Measurements from ENCODE around the gene TMEM18.

Gene TMEM18

DNA sequence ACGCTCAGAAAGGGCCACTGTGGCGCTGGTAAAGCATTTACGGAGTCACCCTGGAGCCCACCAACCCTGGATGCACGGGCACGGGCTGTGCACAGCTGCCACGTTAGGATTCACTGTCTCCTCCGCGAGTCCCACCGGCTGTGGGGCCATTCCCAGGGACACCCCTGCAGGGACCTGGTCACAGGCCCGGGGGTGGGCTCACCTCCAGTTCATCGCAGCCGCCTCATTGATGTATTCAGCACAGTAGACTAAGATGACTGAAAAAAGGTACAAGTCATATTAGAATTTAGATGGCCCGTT, 4.7 kb downstream of the TMEM18 start:
- DNase-seq, result no peak
- no peak for TF ChIP-seq GATA1 (IDR thresholded peaks at IDR 0.05; ENCODE audit: low read depth, low read length)
- no peak for TF ChIP-seq POLR2A (IDR thresholded peaks at IDR 0.05; ENCODE audit: low read length)

DNA sequence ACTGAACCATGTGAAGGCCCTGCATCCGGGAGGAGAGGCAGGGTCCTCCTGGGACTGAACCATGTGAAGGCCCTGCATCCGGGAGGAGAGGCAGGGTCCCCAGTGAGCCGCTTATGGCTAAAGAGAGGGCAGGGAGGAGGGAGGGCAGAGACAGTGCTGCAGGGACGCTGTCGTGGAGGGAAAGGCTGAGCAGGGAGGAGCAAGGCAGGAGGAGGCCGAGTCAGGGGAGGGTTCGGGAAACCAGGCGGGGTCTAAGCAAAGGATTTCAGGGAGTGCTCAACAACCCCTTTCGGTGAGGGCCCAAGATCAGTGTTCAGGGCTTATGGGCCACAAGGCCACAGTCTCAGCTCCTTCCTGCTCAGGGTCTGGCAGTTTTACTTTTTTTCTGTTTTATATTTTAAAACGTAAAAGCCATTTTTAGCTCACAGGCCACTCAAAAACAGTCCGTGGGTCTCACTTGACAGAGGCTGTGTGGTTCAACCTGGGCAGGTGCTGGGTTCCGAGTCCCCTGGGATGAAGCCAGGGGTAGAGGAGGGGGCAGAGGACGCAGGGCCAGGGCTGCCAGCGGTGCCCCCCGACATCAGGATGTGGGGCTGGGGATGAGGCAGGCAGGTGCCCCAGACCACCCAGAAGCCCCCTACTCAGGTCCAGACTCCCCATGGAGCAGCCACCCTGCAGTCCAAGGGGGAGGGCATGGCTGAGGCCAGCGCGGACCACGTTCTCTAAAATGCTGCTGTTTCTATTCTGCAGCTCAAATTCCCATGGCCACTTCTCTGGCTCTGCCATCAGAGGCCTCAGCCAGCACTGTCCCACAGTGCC, 5.2 kb downstream of the TMEM18 start:
- no peak for DNase-seq
- TF ChIP-seq POLR2A (IDR thresholded peaks at IDR 0.05; ENCODE audit: low read length) (no peak), GATA1 (IDR thresholded peaks at IDR 0.05; ENCODE audit: low read depth, low read length) (no peak)

DNA sequence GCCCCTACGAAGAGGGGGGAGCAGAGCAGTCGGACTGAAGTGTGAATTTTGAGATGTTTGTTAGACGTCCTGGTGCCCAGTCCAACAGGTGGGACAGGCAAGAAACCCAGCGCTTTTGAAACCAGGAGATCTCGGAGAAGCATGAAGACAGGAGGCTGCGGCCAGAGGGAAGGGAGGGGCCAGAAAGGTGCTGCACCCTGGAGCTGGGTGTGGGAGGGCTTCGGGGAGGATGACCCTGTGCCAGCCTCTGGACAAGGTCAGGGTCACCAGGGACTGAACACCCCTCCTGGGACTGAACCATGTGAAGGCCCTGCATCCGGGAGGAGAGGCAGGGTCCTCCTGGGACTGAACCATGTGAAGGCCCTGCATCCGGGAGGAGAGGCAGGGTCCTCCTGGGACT, 6.1 kb downstream of the TMEM18 start:
- DNase-seq, result no peak
- no peak for TF ChIP-seq GATA1 (IDR thresholded peaks at IDR 0.05; ENCODE audit: low read depth, low read length)
- TF ChIP-seq POLR2A (IDR thresholded peaks at IDR 0.05; ENCODE audit: low read length), result no peak

GRCh38 chr2:670637-671036, 6.6 kb downstream of the TMEM18 start:
- TF ChIP-seq GATA1 (IDR thresholded peaks at IDR 0.05; ENCODE audit: low read depth, low read length), result no peak
- TF ChIP-seq POLR2A (IDR thresholded peaks at IDR 0.05; ENCODE audit: low read length), result no peak
- no peak for DNase-seq

DNA sequence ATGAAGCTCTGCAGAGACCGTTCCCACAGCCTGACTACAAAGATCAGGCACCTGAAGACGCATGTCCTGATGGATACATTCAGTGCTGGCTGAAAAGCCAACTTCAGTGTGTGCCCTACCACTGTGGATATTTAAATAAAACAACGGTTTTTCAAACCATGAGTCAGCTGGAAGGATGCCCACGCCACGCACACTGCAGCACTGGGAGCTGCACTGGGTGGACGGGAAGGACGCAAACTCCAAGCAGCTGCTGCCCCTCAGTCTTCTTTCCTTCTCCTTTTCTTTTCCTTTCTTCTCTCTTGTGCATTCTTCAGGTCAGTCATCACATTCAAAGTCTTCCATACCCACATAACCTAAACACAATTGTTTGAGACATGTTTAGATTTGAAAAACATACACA, 7.9 kb downstream of the TMEM18 start:
- no peak for TF ChIP-seq POLR2A (IDR thresholded peaks at IDR 0.05; ENCODE audit: low read length)
- TF ChIP-seq GATA1 (IDR thresholded peaks at IDR 0.05; ENCODE audit: low read depth, low read length), result no peak
- DNase-seq, result no peak

GRCh38 chr2:668000-668398, 9.2 kb downstream of the TMEM18 start:
- no peak for DNase-seq
- TF ChIP-seq POLR2A (IDR thresholded peaks at IDR 0.05; ENCODE audit: low read length) (no peak), GATA1 (IDR thresholded peaks at IDR 0.05; ENCODE audit: low read depth, low read length) (no peak)

DNA sequence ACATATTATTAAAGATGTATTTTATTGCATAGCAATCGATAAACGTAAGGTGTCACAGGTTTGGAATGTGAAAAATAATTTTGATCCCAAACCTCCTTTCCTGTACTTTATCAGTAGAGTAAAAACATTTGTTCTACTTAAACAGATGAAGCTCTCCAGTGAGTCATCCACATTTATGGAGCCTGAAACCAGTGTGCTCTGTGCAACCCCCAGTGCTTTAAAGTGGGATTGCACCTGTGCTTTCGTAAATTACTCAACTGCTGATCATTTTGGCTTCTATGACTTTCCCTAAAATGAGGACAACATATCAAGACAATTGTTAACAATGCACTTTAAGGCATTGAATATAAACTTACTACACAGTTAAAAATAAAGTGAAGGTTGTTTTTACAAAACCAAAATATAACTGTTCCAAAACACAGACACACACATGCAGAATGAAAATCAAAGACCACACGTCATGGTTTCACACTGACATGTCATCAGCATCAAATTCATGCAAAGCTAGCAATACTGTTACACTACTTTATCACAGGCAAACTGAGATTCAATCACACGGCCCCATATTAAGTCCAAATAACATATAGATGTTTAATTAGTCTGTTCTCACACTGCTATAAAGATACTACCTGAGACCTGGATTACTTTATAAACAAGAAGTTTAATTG, 9.7 kb downstream of the TMEM18 start:
- DNase-seq, result peak; percentile 21 to 30
- TF ChIP-seq GATA1 (IDR thresholded peaks at IDR 0.05; ENCODE audit: low read depth, low read length) (no peak), POLR2A (IDR thresholded peaks at IDR 0.05; ENCODE audit: low read length) (no peak)

DNA sequence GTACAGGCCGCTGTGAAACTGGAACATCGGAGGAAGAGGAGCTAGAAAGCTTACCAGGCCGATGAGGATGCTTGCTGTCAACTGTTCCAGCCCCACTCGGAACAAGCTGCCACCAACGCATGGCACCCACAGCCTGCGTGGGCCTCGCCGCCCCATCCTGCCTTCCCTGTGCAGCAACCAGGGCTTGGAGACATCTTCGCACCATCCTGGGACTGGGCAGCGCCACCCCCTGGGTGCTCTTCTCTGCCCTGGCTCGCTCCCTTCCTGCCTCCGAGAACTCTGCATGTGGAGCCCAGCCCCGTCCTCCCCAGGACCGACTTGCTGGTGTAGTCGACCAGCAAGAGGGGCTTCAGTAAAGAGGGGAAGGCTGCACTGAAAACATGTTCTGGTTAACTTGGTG, 10.8 kb downstream of the TMEM18 start:
- TF ChIP-seq POLR2A (IDR thresholded peaks at IDR 0.05; ENCODE audit: low read length), result no peak
- no peak for DNase-seq

DNA sequence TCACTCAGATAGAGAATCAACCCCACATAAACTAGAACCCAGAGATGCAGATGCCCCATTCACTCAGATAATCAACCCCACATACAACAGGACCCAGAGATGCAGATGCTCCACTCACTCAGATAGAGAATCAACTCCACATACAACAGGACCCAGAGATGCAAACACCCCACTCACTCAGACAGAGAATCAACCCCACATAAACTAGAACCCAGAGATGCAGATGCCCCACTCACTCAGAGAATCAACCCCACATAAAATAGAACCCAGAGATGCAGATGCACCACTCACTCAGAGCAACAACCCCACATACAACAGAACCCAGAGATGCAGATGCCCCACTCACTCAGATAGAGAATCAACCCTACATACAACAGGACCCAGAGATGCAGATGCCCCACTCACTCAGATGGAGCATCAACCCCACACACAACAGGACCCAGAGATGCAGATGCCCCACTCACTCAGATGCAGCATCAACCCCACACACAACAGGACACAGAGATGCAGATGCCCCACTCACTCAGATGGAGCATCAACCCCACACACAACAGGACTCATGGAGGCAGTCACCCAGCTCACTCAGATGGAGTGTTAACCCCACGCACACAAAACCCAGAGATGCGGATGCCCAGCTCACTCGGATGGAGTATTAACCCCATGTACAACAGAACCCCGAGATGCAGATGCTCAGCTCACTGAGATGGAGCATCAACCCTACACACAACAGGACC, 11.7 kb downstream of the TMEM18 start:
- no peak for DNase-seq
- TF ChIP-seq GATA1 (IDR thresholded peaks at IDR 0.05; ENCODE audit: low read depth, low read length) (no peak), POLR2A (IDR thresholded peaks at IDR 0.05; ENCODE audit: low read length) (no peak)

- no peak for DNase-seq
- TF ChIP-seq POLR2A (IDR thresholded peaks at IDR 0.05; ENCODE audit: low read length) (no peak), GATA1 (IDR thresholded peaks at IDR 0.05; ENCODE audit: low read depth, low read length) (no peak)
Observed at GRCh38 chr2:664063-664462, 13.1 kb downstream of the TMEM18 start.

DNA sequence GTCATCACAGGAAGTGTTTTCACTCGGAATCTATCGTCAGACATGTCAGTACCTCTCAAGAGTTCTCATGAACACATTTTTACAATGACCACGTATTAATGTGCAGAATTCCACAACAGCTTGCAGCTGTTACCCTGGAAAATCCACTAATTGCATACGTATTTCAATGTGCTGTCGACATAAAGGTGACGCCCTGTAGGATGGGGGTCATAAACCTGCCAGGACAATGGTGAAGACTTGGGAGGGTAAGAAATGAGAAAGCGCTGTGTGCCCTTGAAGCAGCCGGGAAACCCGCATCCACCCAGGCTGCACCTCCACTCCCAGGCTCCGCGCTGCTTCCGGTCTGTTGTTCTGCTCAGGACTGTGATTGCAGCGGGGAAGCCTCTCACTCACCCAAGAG, 14.0 kb downstream of the TMEM18 start:
- TF ChIP-seq GATA1 (IDR thresholded peaks at IDR 0.05; ENCODE audit: low read depth, low read length) (no peak), POLR2A (IDR thresholded peaks at IDR 0.05; ENCODE audit: low read length) (no peak)
- DNase-seq, result no peak

GRCh38 chr2:661360-661635, 15.9 kb downstream of the TMEM18 start:
- no peak for DNase-seq
- TF ChIP-seq POLR2A (IDR thresholded peaks at IDR 0.05; ENCODE audit: low read length) (no peak), GATA1 (IDR thresholded peaks at IDR 0.05; ENCODE audit: low read depth, low read length) (no peak)

DNA sequence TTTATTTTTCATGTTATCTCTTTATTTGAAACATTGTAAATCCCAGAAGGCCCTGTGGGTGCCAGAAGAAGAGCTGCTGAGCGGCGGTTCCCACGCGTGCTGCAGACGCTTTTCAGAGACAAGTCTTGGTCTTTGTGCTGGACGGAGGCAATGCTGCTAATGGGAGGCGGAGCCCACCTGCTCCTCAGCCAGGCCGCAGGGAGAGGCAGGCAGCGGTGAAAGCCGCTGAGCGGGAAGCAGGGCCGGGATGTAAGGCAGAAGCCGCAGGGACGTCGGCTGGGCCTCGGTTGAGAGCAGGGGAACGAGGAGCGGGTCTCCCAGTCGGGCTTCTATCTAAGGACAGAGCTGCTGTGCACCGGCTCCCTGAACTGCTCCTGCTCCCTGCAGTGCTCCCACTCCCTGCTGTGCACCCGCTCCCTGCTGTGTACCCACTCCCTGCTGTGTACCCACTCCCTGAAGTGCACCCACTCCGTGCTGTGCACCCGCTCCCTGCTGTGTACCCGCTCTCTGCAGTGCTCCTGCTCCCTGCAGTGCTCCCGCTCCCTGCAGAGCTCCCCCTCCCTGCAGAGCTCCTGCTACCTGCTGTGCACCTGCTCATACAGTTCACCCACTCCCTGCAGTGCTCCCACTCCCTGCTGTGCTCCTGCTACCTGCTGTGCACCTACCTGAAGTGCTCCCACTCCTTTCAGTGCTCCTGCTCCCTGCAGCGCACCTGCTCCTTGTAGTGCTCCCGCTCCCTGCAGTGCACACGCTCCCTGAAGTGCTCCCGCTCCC, 16.4 kb downstream of the TMEM18 start:
- DNase-seq, result no peak

DNA sequence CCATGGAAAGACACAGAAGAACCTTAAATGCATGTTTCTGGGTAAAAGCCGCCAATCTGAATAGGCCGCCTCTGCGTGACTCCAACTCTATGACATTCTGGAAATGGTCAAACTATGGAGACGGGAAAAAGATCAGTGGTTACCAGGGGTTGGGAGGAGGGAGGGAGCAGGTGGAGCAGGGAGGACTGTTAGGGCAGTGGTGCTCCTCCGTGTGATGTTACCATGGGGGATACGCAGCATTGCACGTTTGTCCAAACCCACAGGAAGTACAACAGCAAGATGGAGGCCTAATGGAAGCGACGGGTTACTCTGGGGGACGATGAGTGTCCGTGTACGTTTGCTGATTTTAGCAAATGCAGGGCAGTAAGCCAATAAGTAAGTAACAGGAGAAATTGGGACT, 17.2 kb downstream of the TMEM18 start:
- TF ChIP-seq POLR2A (IDR thresholded peaks at IDR 0.05; ENCODE audit: low read length), result no peak
- TF ChIP-seq GATA1 (IDR thresholded peaks at IDR 0.05; ENCODE audit: low read depth, low read length), result no peak
- DNase-seq, result no peak

More for the DNA sequence above, 16.4 kb downstream of the TMEM18 start:
- TF ChIP-seq POLR2A (IDR thresholded peaks at IDR 0.05; ENCODE audit: low read length) (no peak), GATA1 (IDR thresholded peaks at IDR 0.05; ENCODE audit: low read depth, low read length) (no peak)
